ENCODE results near the gene DCAKD. TPM values are rescaled to one million over a fixed set of nuclear protein-coding genes. Genes with fewer than 3 reads are reported as not detected.

The DCAKD gene
- total and polyA plus RNA-seq, 2 experiments from 2014 or later: 29.9 to 47.4 TPM

DNA sequence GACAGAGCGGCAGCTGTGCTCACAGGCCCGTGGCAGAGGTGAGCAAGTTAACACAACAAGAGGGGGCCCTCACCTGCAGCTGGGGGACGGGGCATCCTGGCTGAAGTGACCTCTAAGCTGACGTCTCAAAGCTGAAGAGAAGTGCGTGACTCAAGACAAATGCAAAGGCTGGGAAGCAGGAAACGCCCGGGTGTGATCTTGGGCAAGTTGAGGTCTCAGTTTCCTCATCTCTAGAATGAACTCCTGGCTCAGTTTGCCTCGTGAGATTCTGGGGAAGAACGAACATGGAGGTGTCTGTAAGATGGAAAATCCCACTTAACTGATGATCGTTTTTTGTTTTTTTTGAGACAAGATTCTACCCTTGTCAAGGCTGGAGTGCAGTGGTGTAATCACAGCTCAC, 43.2 kb downstream of the DCAKD start:
- Histone ChIP-seq H3K4me1 (ENCODE audit: insufficient read depth) (peaks cover 5% of the 10 kb centered on the region), H3K9me2 (replicated peaks; ENCODE audit: insufficient read depth) (no peaks in the 10 kb centered on the region), H3K4me3 (no peak overlapping the region), H3K79me2 (no peaks in the 10 kb centered on the region), H3K36me3 (replicated peaks; ENCODE audit: insufficient read depth, low read depth) (no peaks in the 10 kb centered on the region), H3K9me3 (ENCODE audit: low read depth) (no peaks in the 10 kb centered on the region), H4K20me1 (ENCODE audit: insufficient read depth, poor library complexity, severe bottlenecking) (no peaks in the 10 kb centered on the region), H3K27ac (no peak overlapping the region), H2AFZ (no peak overlapping the region), H3K4me2 (no peak overlapping the region), H3K27me3 (no peaks in the 10 kb centered on the region)
- WGBS (ENCODE audit: low lambda C conversion rate, missing lambda C conversion rate): 85% methylated on average over 10 of the region's 10 CpGs
- TF ChIP-seq, protein P1, sequence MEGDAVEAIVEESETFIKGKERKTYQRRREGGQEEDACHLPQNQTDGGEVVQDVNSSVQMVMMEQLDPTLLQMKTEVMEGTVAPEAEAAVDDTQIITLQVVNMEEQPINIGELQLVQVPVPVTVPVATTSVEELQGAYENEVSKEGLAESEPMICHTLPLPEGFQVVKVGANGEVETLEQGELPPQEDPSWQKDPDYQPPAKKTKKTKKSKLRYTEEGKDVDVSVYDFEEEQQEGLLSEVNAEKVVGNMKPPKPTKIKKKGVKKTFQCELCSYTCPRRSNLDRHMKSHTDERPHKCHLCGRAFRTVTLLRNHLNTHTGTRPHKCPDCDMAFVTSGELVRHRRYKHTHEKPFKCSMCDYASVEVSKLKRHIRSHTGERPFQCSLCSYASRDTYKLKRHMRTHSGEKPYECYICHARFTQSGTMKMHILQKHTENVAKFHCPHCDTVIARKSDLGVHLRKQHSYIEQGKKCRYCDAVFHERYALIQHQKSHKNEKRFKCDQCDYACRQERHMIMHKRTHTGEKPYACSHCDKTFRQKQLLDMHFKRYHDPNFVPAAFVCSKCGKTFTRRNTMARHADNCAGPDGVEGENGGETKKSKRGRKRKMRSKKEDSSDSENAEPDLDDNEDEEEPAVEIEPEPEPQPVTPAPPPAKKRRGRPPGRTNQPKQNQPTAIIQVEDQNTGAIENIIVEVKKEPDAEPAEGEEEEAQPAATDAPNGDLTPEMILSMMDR (IDR thresholded peaks at IDR 0.05; ENCODE audit: poor library complexity): no peak
- TF ChIP-seq EZH2 (IDR thresholded peaks at IDR 0.05; ENCODE audit: borderline replicate concordance) (no peak), EZH2phosphoT487 (IDR thresholded peaks at IDR 0.05; ENCODE audit: low read depth, severe bottlenecking, unreplicated experiment) (no peak)
- no peak for DNase-seq (ENCODE audit: low spot score)

DNA sequence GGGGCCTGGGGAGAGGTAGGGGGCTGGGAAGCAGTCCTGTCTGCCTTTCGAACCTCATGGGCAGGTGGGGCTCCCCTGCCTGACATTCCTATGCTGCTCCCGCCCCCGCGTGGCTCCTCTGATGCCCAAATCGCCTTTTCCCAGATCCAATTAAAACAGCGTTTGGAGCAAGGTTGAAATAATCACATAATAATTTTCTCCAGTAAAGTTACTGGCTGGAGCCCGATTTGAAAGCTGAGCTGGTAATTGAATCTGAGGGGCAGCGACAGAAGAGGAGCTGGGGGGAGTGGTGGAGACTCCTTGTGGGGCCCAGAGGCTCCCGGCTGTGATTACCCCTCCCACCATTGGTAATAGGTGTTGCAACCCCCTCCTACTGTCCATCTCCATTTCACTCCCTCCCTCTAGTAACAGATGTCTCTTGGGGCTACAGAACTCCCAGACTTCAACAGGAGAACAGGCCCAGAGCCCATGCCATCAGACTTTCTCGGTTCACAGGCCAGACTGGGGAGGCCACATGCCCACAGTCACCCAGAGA, 44.4 kb downstream of the DCAKD start:
- H3K4me3 ChIP-seq: no peak overlapping the region
- TF ChIP-seq EZH2phosphoT487 (IDR thresholded peaks at IDR 0.05; ENCODE audit: low read depth, severe bottlenecking, unreplicated experiment): no peak
- TF ChIP-seq EZH2 (IDR thresholded peaks at IDR 0.05; ENCODE audit: borderline replicate concordance): no peak
- TF ChIP-seq, protein P1 (IDR thresholded peaks at IDR 0.05; ENCODE audit: poor library complexity): no peak
- H3K36me3 ChIP-seq (replicated peaks; ENCODE audit: insufficient read depth, low read depth): no peaks in the 10 kb centered on the region
- no peak overlapping the region for H3K27ac ChIP-seq
- WGBS (ENCODE audit: low lambda C conversion rate, missing lambda C conversion rate): 43% methylated on average over 10 of the region's 10 CpGs
- H2AFZ ChIP-seq: no peak overlapping the region
- no peak for DNase-seq (ENCODE audit: low spot score)
- H4K20me1 ChIP-seq (ENCODE audit: insufficient read depth, poor library complexity, severe bottlenecking): no peaks in the 10 kb centered on the region
- no peaks in the 10 kb centered on the region for H3K27me3 ChIP-seq
- H3K4me1 ChIP-seq (ENCODE audit: insufficient read depth): no peaks in the 10 kb centered on the region
- H3K9me2 ChIP-seq (replicated peaks; ENCODE audit: insufficient read depth): no peaks in the 10 kb centered on the region
- no peak overlapping the region for H3K4me2 ChIP-seq
- H3K79me2 ChIP-seq: no peaks in the 10 kb centered on the region
- no peaks in the 10 kb centered on the region for H3K9me3 ChIP-seq (ENCODE audit: low read depth)

DNA sequence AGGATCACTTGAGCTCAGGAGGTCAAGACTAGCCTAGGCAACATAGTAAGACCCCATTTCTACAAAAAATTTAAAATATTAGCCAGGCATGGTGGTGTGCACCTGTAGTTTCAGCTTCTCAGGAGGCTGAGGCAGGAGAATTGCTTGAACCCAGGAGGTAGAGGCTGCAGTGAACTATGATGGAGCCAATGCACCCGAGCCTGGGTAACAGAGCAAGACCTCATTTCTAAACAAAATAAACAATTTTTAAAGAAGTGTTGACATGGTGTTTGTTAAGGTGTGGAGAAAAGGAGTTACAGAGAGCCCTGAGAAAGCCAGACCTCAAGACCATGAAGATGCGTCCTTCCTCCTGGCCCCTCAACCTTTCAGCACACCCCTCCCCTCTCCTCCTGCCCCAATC, 45.7 kb downstream of the DCAKD start:
- Histone ChIP-seq H3K79me2 (no peaks in the 10 kb centered on the region), H3K36me3 (replicated peaks; ENCODE audit: insufficient read depth, low read depth) (no peaks in the 10 kb centered on the region), H3K27ac (no peak overlapping the region), H3K4me2 (no peak overlapping the region), H3K4me3 (no peak overlapping the region), H4K20me1 (ENCODE audit: insufficient read depth, poor library complexity, severe bottlenecking) (no peaks in the 10 kb centered on the region), H2AFZ (no peak overlapping the region), H3K9me2 (replicated peaks; ENCODE audit: insufficient read depth) (no peaks in the 10 kb centered on the region), H3K9me3 (ENCODE audit: low read depth) (no peaks in the 10 kb centered on the region), H3K4me1 (ENCODE audit: insufficient read depth) (no peaks in the 10 kb centered on the region), H3K27me3 (no peaks in the 10 kb centered on the region)
- no peak for DNase-seq (ENCODE audit: low spot score)
- WGBS (ENCODE audit: low lambda C conversion rate, missing lambda C conversion rate): 94% methylated on average over 2 of the region's 2 CpGs
- TF ChIP-seq EZH2phosphoT487 (IDR thresholded peaks at IDR 0.05; ENCODE audit: low read depth, severe bottlenecking, unreplicated experiment) (no peak), EZH2 (IDR thresholded peaks at IDR 0.05; ENCODE audit: borderline replicate concordance) (no peak)
- TF ChIP-seq, protein P1 (IDR thresholded peaks at IDR 0.05; ENCODE audit: poor library complexity): no peak
